KMS-11 (cell line): Measurements from ENCODE around the gene TXLNG.

Source experiments
- H2AFZ ChIP-seq: fragments of 200-600 bp; sonication (generic); 2 replicates; pipeline ENCODE4 v1.6.1; 2016; ENCODE audit warnings: antibody characterized with exemption, mixed run types, low read depth
- H3K27ac ChIP-seq: fragments of 200-600 bp; sonication (generic); 2 replicates; pipeline ENCODE4 v1.6.1; 2016; ENCODE audit warnings: mild to moderate bottlenecking, mixed run types
- H3K27me3 ChIP-seq: fragments of 200-600 bp; sonication (generic); 2 replicates; pipeline ENCODE4 v1.6.1; 2017; ENCODE audit warnings: mild to moderate bottlenecking, low read depth, mixed run types, moderate library complexity; ENCODE audit not compliant: insufficient read depth
- H3K36me3 ChIP-seq: fragments of 200-600 bp; sonication (generic); 2 replicates; pipeline ENCODE4 v1.6.1; 2017; ENCODE audit warnings: mild to moderate bottlenecking, mixed run types; ENCODE audit not compliant: insufficient read depth
- H3K4me1 ChIP-seq: fragments of 200-600 bp; sonication (generic); 2 replicates; pipeline ENCODE4 v1.6.1; 2016; ENCODE audit warnings: mild to moderate bottlenecking, low read depth, mixed run types; ENCODE audit not compliant: poor library complexity, severe bottlenecking
- H3K4me2 ChIP-seq: fragments of 200-600 bp; sonication (generic); 2 replicates; pipeline ENCODE4 v1.7.0; 2016; ENCODE audit warnings: mild to moderate bottlenecking, mixed run types
- H3K4me3 ChIP-seq: fragments of 200-600 bp; sonication (generic); IDR thresholded peaks from 2 replicates; pipeline ENCODE4 v1.6.1; 2017; ENCODE audit warnings: low read depth, low read length, mixed read lengths; ENCODE audit not compliant: insufficient read depth
- H3K79me2 ChIP-seq: fragments of 200-600 bp; sonication (generic); 2 replicates; pipeline ENCODE4 v1.6.1; 2016; ENCODE audit warnings: low read depth, mixed run types; ENCODE audit not compliant: insufficient read depth
- H3K9ac ChIP-seq: fragments of 200-600 bp; sonication (generic); 2 replicates; pipeline ENCODE4 v1.6.1; 2016; ENCODE audit warnings: mild to moderate bottlenecking, mixed run types
- H4K20me1 ChIP-seq: fragments of 200-600 bp; sonication (generic); 2 replicates; pipeline ENCODE4 v1.6.1; 2016; ENCODE audit warnings: mild to moderate bottlenecking, mixed run types; ENCODE audit not compliant: insufficient read depth
- CTCF ChIP-seq: fragments of 200-600 bp; sonication (generic); conservative IDR thresholded peaks from 2 replicates; pipeline ENCODE4 v1.6.1; 2017; ENCODE audit warnings: low read depth, mild to moderate bottlenecking, antibody characterized with exemption, low read length, moderate library complexity, mixed read lengths

TXLNG gene

GRCh38 chrX:16770970-16771482 lies 15.2 kb upstream of the TXLNG start:
- TF ChIP-seq CTCF = no peak
- H3K4me1 ChIP-seq = no peaks in the 10 kb centered on the region
- H3K36me3 ChIP-seq = no peaks in the 10 kb centered on the region
- H3K4me3 ChIP-seq = no peak overlapping the region
- no peak overlapping the region for H3K27ac ChIP-seq
- H3K9ac ChIP-seq = no peak overlapping the region
- no peaks in the 10 kb centered on the region for H3K27me3 ChIP-seq
- no peaks in the 10 kb centered on the region for H3K79me2 ChIP-seq
- no peak overlapping the region for H3K4me2 ChIP-seq
- no peak overlapping the region for H2AFZ ChIP-seq
- no peaks in the 10 kb centered on the region for H4K20me1 ChIP-seq

- Histone ChIP-seq H3K4me2 (no peak overlapping the region), H2AFZ (no peak overlapping the region), H3K4me3 (no peak overlapping the region), H3K27ac (no peak overlapping the region), H3K4me1 (no peaks in the 10 kb centered on the region), H3K9ac (no peak overlapping the region), H3K79me2 (no peaks in the 10 kb centered on the region), H3K36me3 (no peaks in the 10 kb centered on the region), H3K27me3 (no peaks in the 10 kb centered on the region), H4K20me1 (no peaks in the 10 kb centered on the region)
- TF ChIP-seq CTCF = no peak
These were observed 14.5 kb upstream of the TXLNG start for GRCh38 chrX:16771483-16772398.

GRCh38 chrX:16772460-16772859 lies 13.8 kb upstream of the TXLNG start:
- Histone ChIP-seq H3K4me3 (no peak overlapping the region), H3K4me1 (no peaks in the 10 kb centered on the region), H3K27ac (no peak overlapping the region), H4K20me1 (no peaks in the 10 kb centered on the region), H2AFZ (no peak overlapping the region), H3K36me3 (no peaks in the 10 kb centered on the region), H3K9ac (no peak overlapping the region), H3K4me2 (no peak overlapping the region), H3K27me3 (no peaks in the 10 kb centered on the region), H3K79me2 (no peaks in the 10 kb centered on the region)
- no peak for TF ChIP-seq CTCF

- no peaks in the 10 kb centered on the region for H3K27me3 ChIP-seq
- no peaks in the 10 kb centered on the region for H4K20me1 ChIP-seq
- H3K79me2 ChIP-seq = no peaks in the 10 kb centered on the region
- TF ChIP-seq CTCF = no peak
- H3K27ac ChIP-seq = no peak overlapping the region
- no peaks in the 10 kb centered on the region for H3K36me3 ChIP-seq
- H2AFZ ChIP-seq = no peak overlapping the region
- H3K4me2 ChIP-seq = no peak overlapping the region
- no peak overlapping the region for H3K4me3 ChIP-seq
- no peaks in the 10 kb centered on the region for H3K4me1 ChIP-seq
- H3K9ac ChIP-seq = no peak overlapping the region
These were observed 11.5 kb upstream of the TXLNG start for GRCh38 chrX:16774746-16775145.
